Neutrophil (primary cell): ENCODE measurements around the gene STAB1.

Source experiments
- H3K27ac ChIP-seq: fragments of 200-600 bp; sonication (generic); 2 replicates; pipeline ENCODE4 v1.5.1; 2016; ENCODE audit warnings: mild to moderate bottlenecking, moderate library complexity
- H3K27me3 ChIP-seq: fragments of 200-600 bp; sonication (generic); 2 replicates; pipeline ENCODE4 v1.6.0; 2016; ENCODE audit warnings: mild to moderate bottlenecking
- H3K36me3 ChIP-seq: fragments of 200-600 bp; sonication (generic); 2 replicates; pipeline ENCODE4 v1.5.1; 2017
- H3K4me1 ChIP-seq, 2 experiments: fragments of 200-600 bp in 1 of 2; sonication (generic) in 1 of 2; 1 replicate in 1 of 2; 2 replicates in 1 of 2; pipeline versions ENCODE4 v1.5.1 to v1.6.1; 2013 to 2016; ENCODE audit warnings: low read depth in 1 of 2, low read length in 1 of 2, mild to moderate bottlenecking in 1 of 2, moderate library complexity in 1 of 2; ENCODE audit not compliant: control insufficient read depth in 1 of 2, insufficient read depth in 1 of 2
- H3K4me3 ChIP-seq, 2 experiments: fragments of 200-600 bp in 1 of 2; sonication (generic) in 1 of 2; 1 replicate in 1 of 2; 2 replicates in 1 of 2; pipeline ENCODE4 v1.5.1; 2013 to 2016; ENCODE audit warnings: low read depth in 1 of 2, low read length in 1 of 2, mild to moderate bottlenecking in 1 of 2, moderate library complexity in 1 of 2
- H3K9me3 ChIP-seq: fragments of 200-600 bp; sonication (generic); 2 replicates; pipeline ENCODE4 v1.5.1; 2016
- CTCF ChIP-seq: fragments of 200-600 bp; sonication (generic); IDR thresholded peaks from 2 replicates; pipeline ENCODE4 v1.5.1; 2016; ENCODE audit warnings: antibody characterized with exemption

Gene STAB1

GRCh38 chr3:52488746-52489145, 6.4 kb upstream of the STAB1 start:
- Histone ChIP-seq H3K36me3 (peaks cover 96% of the 10 kb centered on the region), H3K27ac (no peak overlapping the region), H3K9me3 (no peaks in the 10 kb centered on the region), H3K4me1 (no peaks in the 10 kb centered on the region), H3K27me3 (peaks cover under 1% of the 10 kb centered on the region), H3K4me3 (no peak overlapping the region)
- TF ChIP-seq CTCF, result no peak

GRCh38 chr3:52489453-52489852, 5.7 kb upstream of the STAB1 start:
- Histone ChIP-seq H3K27ac (no peak overlapping the region), H3K4me1 (no peaks in the 10 kb centered on the region), H3K36me3 (peaks cover 92% of the 10 kb centered on the region), H3K27me3 (peaks cover 8% of the 10 kb centered on the region), H3K4me3 (no peak overlapping the region), H3K9me3 (no peaks in the 10 kb centered on the region)
- no peak for TF ChIP-seq CTCF

- H3K36me3 ChIP-seq, result peaks cover 84% of the 10 kb centered on the region
- peaks cover 16% of the 10 kb centered on the region for H3K27me3 ChIP-seq
- H3K4me3 ChIP-seq, result no peak overlapping the region
- no peak overlapping the region for H3K27ac ChIP-seq
- no peak for TF ChIP-seq CTCF
- H3K4me1 ChIP-seq, result peaks cover 0 to 4% of the 10 kb centered on the region in 2 experiments
- H3K9me3 ChIP-seq, result no peaks in the 10 kb centered on the region
Observed at GRCh38 chr3:52490035-52490938, 4.9 kb upstream of the STAB1 start.

GRCh38 chr3:52490939-52491526, 4.1 kb upstream of the STAB1 start:
- Histone ChIP-seq H3K27ac (no peak overlapping the region), H3K36me3 (peaks cover 77% of the 10 kb centered on the region)

GRCh38 chr3:52492059-52492458, 3.1 kb upstream of the STAB1 start:
- Histone ChIP-seq H3K27ac (no peak overlapping the region), H3K27me3 (peaks cover 34% of the 10 kb centered on the region), H3K4me1 (peaks cover 0 to 8% of the 10 kb centered on the region in 2 experiments), H3K36me3 (peaks cover 66% of the 10 kb centered on the region), H3K4me3 (no peak overlapping the region), H3K9me3 (no peaks in the 10 kb centered on the region)
- no peak for TF ChIP-seq CTCF

More at GRCh38 chr3:52490939-52491526, 4.1 kb upstream of the STAB1 start:
- Histone ChIP-seq H3K4me1 (peaks cover 0 to 8% of the 10 kb centered on the region in 2 experiments), H3K4me3 (no peak overlapping the region), H3K9me3 (no peaks in the 10 kb centered on the region), H3K27me3 (peaks cover 24% of the 10 kb centered on the region)
- no peak for TF ChIP-seq CTCF
